HepG2 (cell line): Measurements from ENCODE around the gene GDF9. TPM values are rescaled to one million over a fixed set of nuclear protein-coding genes. Genes with fewer than 3 reads are reported as not detected.

ENCODE experiments used
- EP300 ChIP-seq, 3 experiments: sonication (generic) in 1 of 3; formaldehyde crosslinking in 1 of 3; IDR thresholded peaks; 2 replicates each; pipeline versions ENCODE4 v1.5.1 to v1.6.1; 2011 to 2020; ENCODE audit warnings: low read depth in 2 of 3, low read length in 2 of 3, borderline replicate concordance in 1 of 3, improper control_type of control experiment in 1 of 3, mild to moderate bottlenecking in 1 of 3, missing genetic modification reagents in 1 of 3, moderate library complexity in 1 of 3
- ETV5 ChIP-seq: IDR thresholded peaks from 2 replicates; pipeline ENCODE4 v1.6.1; 2018; ENCODE audit warnings: missing biosample characterization, missing genetic modification reagents, inconsistent platforms, borderline replicate concordance
- FOXP1 ChIP-seq, 2 experiments: fragments of 450-650 bp in 1 of 2; IDR thresholded peaks; 2 replicates each; pipeline ENCODE4 v1.6.1; 2017 to 2018; ENCODE audit warnings: antibody characterized with exemption in 1 of 2
- GFI1 ChIP-seq: sonication (generic); formaldehyde crosslinking; IDR thresholded peaks from 2 replicates; pipeline ENCODE4 v1.5.0; 2020; ENCODE audit warnings: missing genetic modification reagents, mild to moderate bottlenecking, borderline replicate concordance
- HMG20A ChIP-seq: IDR thresholded peaks from 2 replicates; pipeline ENCODE4 v1.6.1; 2016; ENCODE audit warnings: borderline replicate concordance
- HMGXB4 ChIP-seq, 2 experiments: sonication (generic) in 1 of 2; formaldehyde crosslinking in 1 of 2; IDR thresholded peaks; 2 replicates each; pipeline versions ENCODE4 v1.4.0 to v1.6.1; 2018 to 2020; ENCODE audit warnings: missing genetic modification reagents in 2 of 2, borderline replicate concordance in 1 of 2, low read depth in 1 of 2, mild to moderate bottlenecking in 1 of 2, missing biosample characterization in 1 of 2
- HNF4A ChIP-seq: sonication (generic); formaldehyde crosslinking; IDR thresholded peaks from 2 replicates; pipeline ENCODE4 v1.4.0; 2020; ENCODE audit warnings: missing genetic modification reagents
- HOXA3 ChIP-seq: sonication (generic); formaldehyde crosslinking; IDR thresholded peaks from 2 replicates; pipeline ENCODE4 v1.5.0; 2020; ENCODE audit warnings: missing genetic modification reagents
- MED1 ChIP-seq: sonication (generic); formaldehyde crosslinking; IDR thresholded peaks from 2 replicates; pipeline ENCODE4 v1.4.0; 2020; ENCODE audit warnings: missing genetic modification reagents
- MLXIP ChIP-seq: sonication (generic); formaldehyde crosslinking; IDR thresholded peaks from 2 replicates; pipeline ENCODE4 v1.9.0; 2021; ENCODE audit warnings: missing genetic modification reagents, borderline replicate concordance
- MXI1 ChIP-seq: IDR thresholded peaks from 3 replicates; pipeline ENCODE4 v1.6.1; 2012; ENCODE audit warnings: low read depth, low read length, inconsistent platforms, borderline replicate concordance
- RARA ChIP-seq: IDR thresholded peaks from 2 replicates; pipeline ENCODE4 v1.6.1; 2016; ENCODE audit warnings: missing genetic modification reagents, missing compliant biosample characterization
- RORA ChIP-seq: sonication (generic); formaldehyde crosslinking; IDR thresholded peaks from 2 replicates; pipeline ENCODE4 v1.5.0; 2020; ENCODE audit warnings: mild to moderate bottlenecking, missing genetic modification reagents, moderate library complexity
- SOX6 ChIP-seq, 2 experiments: fragments of 450-650 bp in 1 of 2; sonication (generic) in 1 of 2; formaldehyde crosslinking in 1 of 2; IDR thresholded peaks; 2 replicates each; pipeline versions ENCODE4 v1.4.0 to v1.6.1; 2017 to 2020; ENCODE audit warnings: antibody characterized with exemption in 1 of 2, mild to moderate bottlenecking in 1 of 2, missing genetic modification reagents in 1 of 2
- TBX2 ChIP-seq: sonication (generic); formaldehyde crosslinking; IDR thresholded peaks from 2 replicates; pipeline ENCODE4 v1.5.0; 2020; ENCODE audit warnings: missing genetic modification reagents, mild to moderate bottlenecking, borderline replicate concordance
- ZFP37 ChIP-seq: sonication (generic); formaldehyde crosslinking; IDR thresholded peaks from 2 replicates; pipeline ENCODE4 v1.4.0; 2020; ENCODE audit warnings: missing genetic modification reagents, borderline replicate concordance
- ZNF160 ChIP-seq: sonication (generic); formaldehyde crosslinking; IDR thresholded peaks from 2 replicates; pipeline ENCODE4 v1.8.0; 2022; ENCODE audit warnings: mild to moderate bottlenecking, inconsistent platforms, missing genetic modification reagents
- polyA plus RNA-seq, 8 experiments: library from polyadenylated mRNA; depleted of rRNA in 3 of 8; stranded (reverse) in 7 of 8; unstranded in 1 of 8; fragments of >200 nt; fragmentation: Illumina TruSeq in 4 of 8; extraction: Trizol in 4 of 8; gene quantifications; 2 replicates each; pipeline versions ENCODE4 v1.2.1 to v1.2.3, GENCODE V29; 2011 to 2016; ENCODE audit warnings: low read depth in 4 of 8, missing spikeins in 1 of 8, mixed read lengths in 1 of 8; ENCODE audit not compliant: insufficient read depth in 1 of 8
- total RNA-seq, 5 experiments: library from RNA; depleted of rRNA; stranded (reverse); fragments of >200 nt; fragmentation: Illumina TruSeq; extraction: Trizol; gene quantifications; 2 replicates each; pipeline ENCODE4 v1.2.3, GENCODE V29; 2016; ENCODE audit warnings: low read depth in 1 of 5
- TF ChIP-seq, protein P1 (sequence below): sonication (generic); formaldehyde crosslinking; conservative IDR thresholded peaks from 2 replicates; pipeline ENCODE4 v1.4.0; 2020; ENCODE audit warnings: mild to moderate bottlenecking, missing genetic modification reagents, moderate library complexity

Gene GDF9
- total and polyA plus RNA-seq, 2 of the 13 experiments (the other 11 are each of a cell fraction or from before 2014, with no cell fraction given): 0.33 to 0.38 TPM

- TF ChIP-seq MED1 (CRISPR knock-in tag): peak; percentile 83
- no peak for TF ChIP-seq FOXP1 (IDR thresholded peaks at IDR 0.05)
- peak; percentile 26; the same call in 1 of the 2 replicates for TF ChIP-seq FOXP1 (CRISPR knock-in tag; IDR thresholded peaks at IDR 0.05)
- TF ChIP-seq SOX6 (IDR thresholded peaks at IDR 0.05): no peak
- TF ChIP-seq SOX6 (CRISPR knock-in tag; IDR thresholded peaks at IDR 0.05): 0 out of 2 replicates have a peak, but pooled peaks have one; percentile 7
- TF ChIP-seq RORA (CRISPR knock-in tag): 0 out of 2 replicates have a peak, but pooled peaks have one; percentile 41
- TF ChIP-seq EP300 (IDR thresholded peaks at IDR 0.05; ENCODE audit: low read depth in 2 of 2, low read length in 2 of 2): peak in 1 of 2 experiments; percentile 75; a peak in 2 of 4 replicates
- peak; percentile 60; the same call in 1 of the 2 replicates for TF ChIP-seq EP300 (CRISPR knock-in tag; IDR thresholded peaks at IDR 0.05; ENCODE audit: borderline replicate concordance)
- no peak for TF ChIP-seq HMGXB4 (CRISPR knock-in tag; IDR thresholded peaks at IDR 0.05; ENCODE audit: borderline replicate concordance in 1 of 2, low read depth in 1 of 2)
- TF ChIP-seq TBX2 (CRISPR knock-in tag): no peak
- TF ChIP-seq GFI1 (CRISPR knock-in tag): peak; percentile 40; the same call in 1 of the 2 replicates
- TF ChIP-seq MXI1: 0 out of 3 replicates have a peak, but pooled peaks have one; percentile 10
- TF ChIP-seq HMG20A (CRISPR knock-in tag): peak; percentile 56; the same call in 1 of the 2 replicates
- TF ChIP-seq HNF4A: peak; percentile 84
- TF ChIP-seq ZFP37 (CRISPR knock-in tag): 0 out of 2 replicates have a peak, but pooled peaks have one; percentile 33
- peak; percentile 53; the same call in 1 of the 2 replicates for TF ChIP-seq RARA (CRISPR knock-in tag)
- TF ChIP-seq, protein P1, sequence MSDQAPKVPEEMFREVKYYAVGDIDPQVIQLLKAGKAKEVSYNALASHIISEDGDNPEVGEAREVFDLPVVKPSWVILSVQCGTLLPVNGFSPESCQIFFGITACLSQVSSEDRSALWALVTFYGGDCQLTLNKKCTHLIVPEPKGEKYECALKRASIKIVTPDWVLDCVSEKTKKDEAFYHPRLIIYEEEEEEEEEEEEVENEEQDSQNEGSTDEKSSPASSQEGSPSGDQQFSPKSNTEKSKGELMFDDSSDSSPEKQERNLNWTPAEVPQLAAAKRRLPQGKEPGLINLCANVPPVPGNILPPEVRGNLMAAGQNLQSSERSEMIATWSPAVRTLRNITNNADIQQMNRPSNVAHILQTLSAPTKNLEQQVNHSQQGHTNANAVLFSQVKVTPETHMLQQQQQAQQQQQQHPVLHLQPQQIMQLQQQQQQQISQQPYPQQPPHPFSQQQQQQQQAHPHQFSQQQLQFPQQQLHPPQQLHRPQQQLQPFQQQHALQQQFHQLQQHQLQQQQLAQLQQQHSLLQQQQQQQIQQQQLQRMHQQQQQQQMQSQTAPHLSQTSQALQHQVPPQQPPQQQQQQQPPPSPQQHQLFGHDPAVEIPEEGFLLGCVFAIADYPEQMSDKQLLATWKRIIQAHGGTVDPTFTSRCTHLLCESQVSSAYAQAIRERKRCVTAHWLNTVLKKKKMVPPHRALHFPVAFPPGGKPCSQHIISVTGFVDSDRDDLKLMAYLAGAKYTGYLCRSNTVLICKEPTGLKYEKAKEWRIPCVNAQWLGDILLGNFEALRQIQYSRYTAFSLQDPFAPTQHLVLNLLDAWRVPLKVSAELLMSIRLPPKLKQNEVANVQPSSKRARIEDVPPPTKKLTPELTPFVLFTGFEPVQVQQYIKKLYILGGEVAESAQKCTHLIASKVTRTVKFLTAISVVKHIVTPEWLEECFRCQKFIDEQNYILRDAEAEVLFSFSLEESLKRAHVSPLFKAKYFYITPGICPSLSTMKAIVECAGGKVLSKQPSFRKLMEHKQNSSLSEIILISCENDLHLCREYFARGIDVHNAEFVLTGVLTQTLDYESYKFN (CRISPR knock-in tag): peak; percentile 20; the same call in 1 of the 2 replicates
- TF ChIP-seq ZNF160 (CRISPR knock-in tag): peak; percentile 66
- TF ChIP-seq HOXA3 (CRISPR knock-in tag): peak; percentile 38; the same call in 1 of the 2 replicates
- TF ChIP-seq ETV5: peak; percentile 23; the same call in 1 of the 2 replicates
- peak; percentile 91; the same call in 1 of the 2 replicates for TF ChIP-seq MLXIP (CRISPR knock-in tag)
Observed at GRCh38 chr5:132838516-132839282, 27.6 kb downstream of the GDF9 start (continued).
